Measurements from ENCODE around the gene MLX. TPM values are rescaled to one million over a fixed set of nuclear protein-coding genes. Genes with fewer than 3 reads are reported as not detected.

MLX gene
- 26.1 to 27.8 TPM (median 27.0 TPM) in 3 replicates for total RNA-seq

GRCh38 chr17:42566883-42567573 lies at the start of gene MLX:
Gene MLX, plus strand, starts transcription at chr17:42567100. Its CDS starts 25 bp downstream, at chr17:42567125.
- Mint-ChIP-seq H3K36me3 (peaks cover 9% of the 10 kb centered on the region), H3K4me3 (peak within 1 kb of the TSS; percentile 94), H3K27ac (peak within 1 kb of the TSS; percentile 91), H3K4me1 (peaks cover 26% of the 10 kb centered on the region), H3K27me3 (ENCODE audit: low read depth) (no peaks in the 10 kb centered on the region), H3K9me3 (no peaks in the 10 kb centered on the region)
- DNase-seq (ENCODE audit: low spot score in 2 of 2, unreplicated experiment in 2 of 2) = peak; percentile 95
- TF ChIP-seq CTCF (IDR thresholded peaks at IDR 0.05; ENCODE audit: unreplicated experiment) = peak; percentile 9

GRCh38 chr17:42517516-42517915 lies 49.4 kb upstream of the MLX start:
- peak; percentile 90 for TF ChIP-seq CTCF (IDR thresholded peaks at IDR 0.05; ENCODE audit: unreplicated experiment)
- Mint-ChIP-seq H3K27ac (peak overlapping the region; percentile 99), H3K4me1 (peaks cover 69% of the 10 kb centered on the region), H3K9me3 (no peaks in the 10 kb centered on the region), H3K27me3 (ENCODE audit: low read depth) (no peaks in the 10 kb centered on the region), H3K36me3 (peaks cover 6% of the 10 kb centered on the region), H3K4me3 (peak overlapping the region; percentile 13)
- peak; percentile 53 to 85 for DNase-seq (ENCODE audit: low spot score in 2 of 2, unreplicated experiment in 2 of 2)

- Mint-ChIP-seq H3K9me3 (no peaks in the 10 kb centered on the region), H3K4me3 (peak overlapping the region; percentile 38), H3K36me3 (peaks cover 11% of the 10 kb centered on the region), H3K27me3 (ENCODE audit: low read depth) (no peaks in the 10 kb centered on the region), H3K4me1 (peaks cover 75% of the 10 kb centered on the region), H3K27ac (peak overlapping the region; percentile 99)
- TF ChIP-seq CTCF (IDR thresholded peaks at IDR 0.05; ENCODE audit: unreplicated experiment) = no peak
- DNase-seq (ENCODE audit: low spot score in 2 of 2, unreplicated experiment in 2 of 2) = no peak
Measured at GRCh38 chr17:42518046-42518754, 48.7 kb upstream of the MLX start.

- peak overlapping the region; percentile 99 for H3K27ac Mint-ChIP-seq
- peak overlapping the region; percentile 38 for H3K4me3 Mint-ChIP-seq
- DNase-seq (ENCODE audit: low spot score in 2 of 2, unreplicated experiment in 2 of 2) = peak in 1 of 2 experiments; percentile 62
- no peaks in the 10 kb centered on the region for H3K27me3 Mint-ChIP-seq (ENCODE audit: low read depth)
- peaks cover 13% of the 10 kb centered on the region for H3K36me3 Mint-ChIP-seq
- no peaks in the 10 kb centered on the region for H3K9me3 Mint-ChIP-seq
- H3K4me1 Mint-ChIP-seq = peaks cover 78% of the 10 kb centered on the region
- TF ChIP-seq CTCF (IDR thresholded peaks at IDR 0.05; ENCODE audit: unreplicated experiment) = no peak
Measured at GRCh38 chr17:42518755-42519545, 48.0 kb upstream of the MLX start.

- peaks cover 11% of the 10 kb centered on the region for H3K36me3 Mint-ChIP-seq
- peak overlapping the region; percentile 99 for H3K27ac Mint-ChIP-seq
- peak overlapping the region; percentile 36 for H3K4me3 Mint-ChIP-seq
- TF ChIP-seq CTCF (IDR thresholded peaks at IDR 0.05; ENCODE audit: unreplicated experiment) = no peak
- peaks cover 77% of the 10 kb centered on the region for H3K4me1 Mint-ChIP-seq
- DNase-seq (ENCODE audit: low spot score in 2 of 2, unreplicated experiment in 2 of 2) = peak; percentile 51 to 78
- no peaks in the 10 kb centered on the region for H3K9me3 Mint-ChIP-seq
- no peaks in the 10 kb centered on the region for H3K27me3 Mint-ChIP-seq (ENCODE audit: low read depth)
Measured at GRCh38 chr17:42519546-42520491, 47.1 kb upstream of the MLX start.
